Testis (tissue), 3 donors: ENCODE data around the gene ENAH. TPM values are rescaled to one million over a fixed set of nuclear protein-coding genes. Genes with fewer than 3 reads are reported as not detected.
"Not testable (repeated sequence)": the region's sequence is repeated elsewhere in the genome, so short reads cannot be mapped to it uniquely, and the experiment has no call there.

Experiments used
- DNase-seq: peaks from one replicate; pipeline ENCODE4 v3.0.0-alpha.2; 2019
- H3K27ac ChIP-seq, 2 donors: fragments of 200-600 bp; sonication (generic); one replicate each; pipeline ENCODE4 v1.5.1; 2019
- H3K27me3 ChIP-seq: fragments of 200-600 bp; sonication (generic); one replicate; pipeline ENCODE4 v1.5.1; 2019
- H3K36me3 ChIP-seq: fragments of 200-600 bp; sonication (generic); one replicate; pipeline ENCODE4 v1.5.1; 2017; ENCODE audit warnings: low read depth; ENCODE audit errors: missing control alignments
- H3K4me1 ChIP-seq: fragments of 200-600 bp; sonication (generic); one replicate; pipeline ENCODE4 v1.5.1; 2019
- H3K4me3 ChIP-seq, 2 donors: fragments of 200-600 bp; sonication (generic); one replicate each; pipeline ENCODE4 v1.5.1; 2017 to 2019
- H3K9me3 ChIP-seq: fragments of 200-600 bp; sonication (generic); one replicate; pipeline ENCODE4 v1.5.1; 2017
- POLR2A ChIP-seq: fragments of 450-650 bp; IDR thresholded peaks from one replicate; pipeline ENCODE4 v1.6.1; 2017; ENCODE audit warnings: antibody characterized with exemption, mild to moderate bottlenecking, moderate library complexity
- WGBS, 2 donors: methylation state at CpG; one replicate each; pipeline ENCODE4 v1.1.5; 2018; 5-methylcytosine and 5-hydroxymethylcytosine counted together
- intact Hi-C: fragments of 100-400 bp; cut with DNase I; formaldehyde crosslinking; loops from one replicate; pipeline ENCODE4 v1.15.1; 2023; ENCODE audit warnings: low total_unique reads
- polyA plus RNA-seq: library from polyadenylated mRNA; stranded (reverse); fragments of 350-450 nt; fragmentation: Illumina TruSeq; extraction: RNeasy Lipid Tissue Mini Kit (QIAGEN cat#74804); gene quantifications from one replicate; pipeline ENCODE4 v1.2.3, GENCODE V29; 2014; ENCODE audit warnings: low read depth, low replicate concordance; ENCODE audit not compliant: insufficient read depth
- total RNA-seq, 2 donors: library from RNA; depleted of rRNA; stranded (reverse); fragments of >200 nt; gene quantifications; one replicate each; pipeline ENCODE4 v1.2.3, GENCODE V29; 2016
- TF ChIP-seq, protein P1 (sequence below), 3 experiments: fragments of 450-650 bp in 2 of 3; fragments of 200-600 bp in 1 of 3; sonication (generic) in 1 of 3; IDR thresholded peaks; one replicate each; pipeline ENCODE4 v1.5.1; 2016 to 2019; ENCODE audit warnings: antibody characterized with exemption in 3 of 3, mild to moderate bottlenecking in 2 of 3, moderate library complexity in 1 of 3

Gene ENAH
- total and polyA plus RNA-seq, 3 donors from 2014 or later: 84.3 to 132 (median 122) TPM

DNA sequence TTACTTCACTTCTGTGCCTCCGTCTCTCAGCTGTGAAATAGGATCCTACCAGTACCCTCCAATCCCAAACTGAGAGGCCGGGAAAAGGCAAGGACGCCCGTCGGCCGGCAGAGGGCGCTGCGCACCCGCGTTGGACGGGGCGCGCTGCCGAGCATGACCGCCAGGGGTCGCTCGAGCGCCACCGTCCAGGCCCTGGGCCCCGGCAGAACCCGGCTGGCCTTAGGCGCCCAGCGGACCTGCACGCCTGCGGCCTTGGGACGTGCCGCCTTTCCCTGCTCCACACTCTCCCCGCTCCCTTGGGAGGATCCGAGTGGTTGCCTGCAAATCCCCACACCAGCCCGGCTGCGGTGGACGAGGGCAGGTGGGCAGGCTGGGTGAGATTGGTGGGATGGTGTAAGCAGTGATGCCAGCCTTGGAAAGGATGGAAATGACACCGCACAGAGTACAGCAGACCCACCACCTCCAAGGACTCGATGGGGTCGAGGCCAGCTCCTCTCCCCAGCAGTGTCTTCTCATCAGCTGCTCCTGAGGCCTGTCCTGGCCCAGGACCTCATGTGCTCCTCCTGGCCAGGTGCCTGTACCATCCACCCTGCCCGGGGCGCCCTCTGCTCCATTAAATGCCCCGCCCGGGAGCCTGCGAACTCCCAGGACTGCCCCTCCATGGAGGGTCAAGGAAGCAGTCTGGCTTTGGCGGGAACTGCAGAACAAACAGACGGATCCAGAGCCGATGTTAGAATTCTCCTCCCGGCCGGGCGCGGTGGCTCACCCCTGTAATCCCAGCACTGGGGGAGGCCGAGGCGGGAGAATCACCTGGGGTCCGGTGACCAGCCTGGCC is 177.7 kb downstream of the ENAH start:
- no peaks in the 10 kb centered on the region for H3K27me3 ChIP-seq
- no peak overlapping the region for H3K27ac ChIP-seq
- peaks cover 6% of the 10 kb centered on the region for H3K4me1 ChIP-seq
- TF ChIP-seq, protein P1, sequence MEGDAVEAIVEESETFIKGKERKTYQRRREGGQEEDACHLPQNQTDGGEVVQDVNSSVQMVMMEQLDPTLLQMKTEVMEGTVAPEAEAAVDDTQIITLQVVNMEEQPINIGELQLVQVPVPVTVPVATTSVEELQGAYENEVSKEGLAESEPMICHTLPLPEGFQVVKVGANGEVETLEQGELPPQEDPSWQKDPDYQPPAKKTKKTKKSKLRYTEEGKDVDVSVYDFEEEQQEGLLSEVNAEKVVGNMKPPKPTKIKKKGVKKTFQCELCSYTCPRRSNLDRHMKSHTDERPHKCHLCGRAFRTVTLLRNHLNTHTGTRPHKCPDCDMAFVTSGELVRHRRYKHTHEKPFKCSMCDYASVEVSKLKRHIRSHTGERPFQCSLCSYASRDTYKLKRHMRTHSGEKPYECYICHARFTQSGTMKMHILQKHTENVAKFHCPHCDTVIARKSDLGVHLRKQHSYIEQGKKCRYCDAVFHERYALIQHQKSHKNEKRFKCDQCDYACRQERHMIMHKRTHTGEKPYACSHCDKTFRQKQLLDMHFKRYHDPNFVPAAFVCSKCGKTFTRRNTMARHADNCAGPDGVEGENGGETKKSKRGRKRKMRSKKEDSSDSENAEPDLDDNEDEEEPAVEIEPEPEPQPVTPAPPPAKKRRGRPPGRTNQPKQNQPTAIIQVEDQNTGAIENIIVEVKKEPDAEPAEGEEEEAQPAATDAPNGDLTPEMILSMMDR (IDR thresholded peaks at IDR 0.05): peak; percentile 100
- TF ChIP-seq POLR2A: no peak
- intact Hi-C loops: loop anchor here (5.0 kb wide), 2 partner anchors 297 to 497 kb away; no protein-coding TSS in a partner anchor
- H3K9me3 ChIP-seq: no peaks in the 10 kb centered on the region
- DNase-seq: peak; percentile 59
- peak overlapping the region in 1 of 2 donors; percentile 11 for H3K4me3 ChIP-seq
- H3K36me3 ChIP-seq: no peaks in the 10 kb centered on the region
- 20 to 30% methylated on average over 19 to 48 of the region's 50 CpGs for WGBS, 2 donors

DNA sequence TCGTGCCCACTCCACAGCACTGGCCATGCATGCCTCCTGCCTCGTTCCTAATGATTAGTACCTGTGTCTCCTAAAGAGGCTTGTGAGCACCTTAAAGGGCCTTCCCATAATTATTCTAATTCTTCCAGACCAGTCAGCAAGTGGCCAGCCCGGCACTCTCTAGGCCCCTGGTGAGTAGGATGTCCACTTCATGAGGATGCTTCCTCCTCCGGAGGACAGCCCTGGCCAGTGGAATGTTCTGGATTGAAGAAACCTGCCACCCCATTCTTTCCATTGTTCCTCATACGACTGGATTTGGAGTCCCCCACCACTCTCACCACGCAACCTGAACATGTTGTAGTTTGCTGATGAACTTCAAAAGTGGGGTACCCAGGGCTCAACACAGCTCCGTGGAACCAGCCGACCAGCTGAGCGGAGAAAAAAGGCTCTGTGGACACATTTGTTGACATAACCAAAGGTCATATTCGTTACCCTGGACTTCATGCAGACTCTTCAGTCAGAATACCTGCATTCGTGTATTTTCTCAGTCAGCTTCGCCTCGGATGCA is 178.4 kb downstream of the ENAH start:
- no peaks in the 10 kb centered on the region for H3K36me3 ChIP-seq
- TF ChIP-seq POLR2A: no peak
- TF ChIP-seq, protein P1 (IDR thresholded peaks at IDR 0.05): no peak
- H3K4me3 ChIP-seq: no peak overlapping the region
- H3K27me3 ChIP-seq: no peaks in the 10 kb centered on the region
- no peak overlapping the region for H3K27ac ChIP-seq
- 35 to 46% methylated on average over 13 of the region's 13 CpGs for WGBS, 2 donors
- H3K9me3 ChIP-seq: no peaks in the 10 kb centered on the region
- intact Hi-C loops: no loop called here
- H3K4me1 ChIP-seq: peaks cover 6% of the 10 kb centered on the region
- DNase-seq: no peak

DNA sequence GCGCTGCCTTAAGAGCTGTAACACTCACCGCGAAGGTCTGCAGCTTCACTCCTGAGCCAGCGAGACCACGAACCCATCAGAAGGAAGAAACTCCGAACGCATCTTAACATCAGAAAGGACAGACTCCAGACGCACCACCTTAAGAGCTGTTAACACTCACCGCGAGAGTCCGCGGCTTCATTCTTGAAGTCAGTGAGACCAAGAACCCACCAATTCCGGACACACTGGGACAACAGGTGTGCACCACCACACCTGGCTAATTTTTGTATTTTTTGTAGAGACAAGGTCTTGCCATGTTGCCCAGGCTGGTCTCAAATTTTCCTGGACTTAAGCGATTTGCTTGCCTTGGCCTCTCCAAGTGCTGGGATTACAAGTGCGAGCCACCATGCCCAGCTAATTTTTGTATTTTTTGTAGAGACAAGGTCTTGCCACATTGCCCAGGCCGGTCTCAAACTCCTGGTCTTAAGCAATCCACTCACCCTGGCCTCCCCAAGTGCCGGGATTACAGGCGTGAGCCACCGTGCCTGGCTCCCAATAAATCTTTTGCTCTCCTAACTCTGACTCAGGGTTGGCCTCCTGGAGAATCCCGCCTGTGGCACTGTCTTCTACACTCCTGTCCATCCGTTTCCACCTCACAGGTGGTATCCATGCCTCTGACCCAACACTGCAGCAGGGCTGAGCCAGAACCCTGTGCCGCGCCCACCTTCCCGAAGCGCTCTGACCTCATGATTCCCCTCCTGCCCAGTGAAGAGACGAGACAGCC is 179.1 kb downstream of the ENAH start:
- DNase-seq, H3K27ac ChIP-seq, intact Hi-C loops, H3K4me1 ChIP-seq, H3K4me3 ChIP-seq, H3K27me3 ChIP-seq, H3K36me3 ChIP-seq, H3K9me3 ChIP-seq: not testable (repeated sequence)
- WGBS, 2 donors: 70 to 81% methylated on average over 25 to 26 of the region's 26 CpGs

DNA sequence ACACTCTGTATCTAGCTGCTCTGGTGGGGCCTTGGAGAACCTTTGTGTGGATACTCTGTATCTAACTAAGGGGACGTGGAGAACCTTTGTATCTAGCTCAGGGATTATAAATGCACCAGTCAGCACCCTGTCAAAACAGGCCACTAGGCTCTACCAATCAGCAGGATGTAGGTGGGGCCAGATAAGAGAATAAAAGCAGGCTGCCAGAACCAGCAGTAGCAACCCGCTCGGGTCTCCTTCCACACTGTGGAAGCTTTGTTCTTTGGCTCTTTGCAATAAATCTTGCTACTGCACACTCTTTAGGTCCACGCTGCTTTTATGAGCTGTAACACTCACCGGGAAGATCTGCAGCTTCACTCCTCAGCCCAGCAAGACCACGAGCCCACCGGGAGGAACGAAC is 179.7 kb downstream of the ENAH start:
- DNase-seq: peak; percentile 46
- H3K4me1 ChIP-seq, H3K27ac ChIP-seq, H3K4me3 ChIP-seq, H3K9me3 ChIP-seq, H3K36me3 ChIP-seq, H3K27me3 ChIP-seq, intact Hi-C loops: not testable (repeated sequence)
- WGBS, 2 donors: 43 to 47% methylated on average over 8 of the region's 8 CpGs

DNA sequence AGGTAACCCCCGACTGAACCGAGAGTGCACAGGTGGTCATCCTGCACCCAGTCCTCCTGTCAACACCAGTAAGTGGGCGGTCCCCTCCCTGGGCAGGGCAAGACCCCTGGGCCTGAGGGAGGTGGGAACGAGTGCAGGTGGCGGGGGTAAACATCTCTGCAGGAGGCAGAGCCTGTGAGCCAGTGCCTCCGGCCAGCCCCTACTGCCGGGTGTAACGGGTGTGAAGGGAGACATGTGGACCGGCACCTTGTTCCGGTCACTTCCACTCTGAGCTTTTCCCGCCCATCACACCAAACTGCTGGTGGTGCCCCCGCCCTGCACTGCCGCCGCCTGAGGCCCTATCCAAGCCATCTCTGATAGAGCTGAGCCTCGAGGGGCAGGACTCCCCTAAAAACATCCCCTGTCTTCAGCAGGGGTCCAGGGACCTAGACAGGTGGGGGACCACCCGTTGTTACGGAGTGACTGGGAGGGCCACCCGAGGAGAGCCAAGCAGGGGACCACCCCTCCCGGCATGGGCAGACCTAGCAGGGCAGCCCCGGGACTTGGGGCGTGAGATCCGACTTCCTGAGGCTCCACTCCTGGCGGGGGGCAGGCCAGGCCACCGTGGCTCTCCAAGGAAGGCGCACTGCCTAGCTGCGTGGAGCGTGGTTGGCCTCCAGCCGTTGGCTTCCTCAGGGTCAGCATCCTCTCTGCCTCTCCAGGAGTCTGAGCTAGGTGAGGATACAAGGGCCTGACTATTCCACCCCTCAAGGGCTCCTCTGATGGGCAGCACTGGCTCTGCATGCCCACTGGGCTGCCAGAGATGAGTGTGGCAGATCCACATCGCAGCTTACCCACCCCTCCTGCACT is 181.2 kb downstream of the ENAH start:
- no peaks in the 10 kb centered on the region for H3K36me3 ChIP-seq
- no peaks in the 10 kb centered on the region for H3K27me3 ChIP-seq
- H3K9me3 ChIP-seq: no peaks in the 10 kb centered on the region
- no peak overlapping the region for H3K27ac ChIP-seq
- no peak for DNase-seq
- H3K4me1 ChIP-seq: peaks cover 12% of the 10 kb centered on the region
- intact Hi-C loops: no loop called here
- TF ChIP-seq POLR2A: no peak
- TF ChIP-seq, protein P1 (IDR thresholded peaks at IDR 0.05): no peak
- WGBS, 2 donors: 84 to 87% methylated on average over 18 to 29 of the region's 29 CpGs
- H3K4me3 ChIP-seq: no peak overlapping the region
